Measurements from ENCODE around the gene WRNIP1. TPM values are rescaled to one million over a fixed set of nuclear protein-coding genes. Genes with fewer than 3 reads are reported as not detected.
A peak's percentile ranks its signal among the peaks of the same experiment; 100 is the strongest.

The WRNIP1 gene
- total and polyA plus RNA-seq, 9 of the 15 experiments (the other 6 are each of a cell fraction or from before 2014, with no cell fraction given), result 13.2 to 63.6 (median 48.6) TPM

DNA sequence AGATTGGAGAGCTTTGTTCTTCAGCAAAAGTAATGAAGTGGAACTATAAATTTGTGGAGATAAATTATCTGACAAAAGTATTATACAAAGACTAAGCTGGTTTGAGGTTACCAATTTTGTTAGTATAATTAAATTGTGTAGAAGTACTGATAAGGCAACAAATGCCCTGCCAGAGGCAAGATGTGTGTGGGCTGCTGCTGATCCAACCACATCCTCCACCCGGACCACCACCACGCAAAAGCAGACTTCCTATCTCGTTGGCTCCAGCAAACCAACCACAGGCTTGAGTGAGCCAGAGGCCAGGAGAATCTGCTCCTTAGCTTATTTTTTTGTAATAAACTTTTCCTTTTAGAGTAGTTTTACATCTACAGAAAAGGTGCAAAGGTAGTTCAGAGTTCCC lies 13.3 kb upstream of the WRNIP1 start:
- ATAC-seq, result peak; percentile 65
- no peaks in the 10 kb centered on the region for H3K9me1 ChIP-seq (ENCODE audit: control insufficient read depth, insufficient read depth, low read length)
- H3K79me2 ChIP-seq (ENCODE audit: control insufficient read depth, insufficient read depth, low read length), result no peaks in the 10 kb centered on the region
- H3K4me3 ChIP-seq, result no peak overlapping the region
- peak overlapping the region; percentile 21; the same call in 1 of the 2 replicates for H3K4me2 ChIP-seq (ENCODE audit: insufficient read depth, low read length)
- H3K36me3 ChIP-seq (ENCODE audit: control insufficient read depth, insufficient read depth, low read length), result no peaks in the 10 kb centered on the region
- peak overlapping the region in 1 of 2 experiments; percentile 3; a peak in 1 of 4 replicates for H3K9ac ChIP-seq (ENCODE audit: insufficient read depth in 1 of 2, low read depth in 2 of 2, low read length in 2 of 2)
- peaks cover 8 to 35% of the 10 kb centered on the region in 2 experiments for H3K4me1 ChIP-seq (replicated peaks in 1 of 2; ENCODE audit: control insufficient read depth in 2 of 2, insufficient read depth in 2 of 2, low read length in 2 of 2)
- intact Hi-C loops (cut with micrococcal nuclease) (no loop called here), in situ Hi-C loops (cut with MboI) (no loop called here)
- no peaks in the 10 kb centered on the region for H3K9me3 ChIP-seq (replicated peaks; ENCODE audit: control insufficient read depth, insufficient read depth, low read depth, low read length)
- H4K20me1 ChIP-seq (replicated peaks; ENCODE audit: control insufficient read depth, insufficient read depth, low read length), result no peaks in the 10 kb centered on the region
- BruUV-seq (replicated peaks), result no TSS peak
- 8% methylated on average over 3 of the region's 3 CpGs for WGBS (ENCODE audit: insufficient coverage, low coverage, missing lambda C conversion rate)
- H3K27ac ChIP-seq (ENCODE audit: extremely low read depth, low read depth, low read length), result peak overlapping the region; percentile 1; the same call in 1 of the 3 replicates
- CTCF ChIA-PET (ENCODE audit: low intra/inter-chr PET ratio), result no interaction called here
- no peaks in the 10 kb centered on the region for H3K27me3 ChIP-seq (ENCODE audit: control insufficient read depth in 2 of 2, insufficient read depth in 2 of 2, low read length in 2 of 2)
- DNase-seq (ENCODE audit: extremely low read depth in 1 of 4, low spot score in 3 of 4), result peak; percentile 39 to 69 (median 48)
- H2AFZ ChIP-seq (ENCODE audit: low read depth, low read length), result peak overlapping the region; percentile 92
- FAIRE-seq, result no peak
- POLR2A ChIA-PET, result interaction anchor here (0.7 to 1.3 kb wide), 5 partner anchors 10 to 897 kb away, joined by 3 to 7 read pairs (median 4); no protein-coding TSS in a partner anchor
- peak; percentile 49; the same call in 1 of the 2 replicates for TF ChIP-seq ZBTB1 (CRISPR knock-in tag; IDR thresholded peaks at IDR 0.05; ENCODE audit: borderline replicate concordance, low read depth)
- peak; percentile 45; the same call in 1 of the 2 replicates for TF ChIP-seq SMARCA4 (IDR thresholded peaks at IDR 0.05)
- TF ChIP-seq E2F8 (IDR thresholded peaks at IDR 0.05; ENCODE audit: low read depth, partially characterized antibody), result no peak
- no peak for TF ChIP-seq HIVEP1 (CRISPR knock-in tag; IDR thresholded peaks at IDR 0.05)
- no peak for TF ChIP-seq ZNF133 (CRISPR knock-in tag; IDR thresholded peaks at IDR 0.05)
- peak; percentile 56; the same call in 1 of the 2 replicates for TF ChIP-seq PML (IDR thresholded peaks at IDR 0.05; ENCODE audit: low read length)
- TF ChIP-seq KLF16 (IDR thresholded peaks at IDR 0.05), result peak; percentile 76
- TF ChIP-seq ZKSCAN1 (IDR thresholded peaks at IDR 0.05; ENCODE audit: low read depth, low read length), result no peak
- TF ChIP-seq MYNN (IDR thresholded peaks at IDR 0.05), result no peak
- no peak for TF ChIP-seq MYNN (CRISPR knock-in tag; IDR thresholded peaks at IDR 0.05)
- peak; percentile 18; the same call in 1 of the 2 replicates for TF ChIP-seq ETV5 (CRISPR knock-in tag; IDR thresholded peaks at IDR 0.05; ENCODE audit: low read depth)
- no peak for TF ChIP-seq KLF1 (tag; IDR thresholded peaks at IDR 0.05)
- peak; percentile 49 for TF ChIP-seq CREM (IDR thresholded peaks at IDR 0.05; ENCODE audit: low read depth)
- TF ChIP-seq NCOR1 (IDR thresholded peaks at IDR 0.05), result peak; percentile 41; the same call in 1 of the 2 replicates
- TF ChIP-seq NFIC (IDR thresholded peaks at IDR 0.05), result no peak
- no peak for TF ChIP-seq MAZ (CRISPR knock-in tag; conservative IDR thresholded peaks at IDR 0.05 in 1 of 2, IDR thresholded peaks at IDR 0.05 in 1 of 2)
- TF ChIP-seq, protein P1, sequence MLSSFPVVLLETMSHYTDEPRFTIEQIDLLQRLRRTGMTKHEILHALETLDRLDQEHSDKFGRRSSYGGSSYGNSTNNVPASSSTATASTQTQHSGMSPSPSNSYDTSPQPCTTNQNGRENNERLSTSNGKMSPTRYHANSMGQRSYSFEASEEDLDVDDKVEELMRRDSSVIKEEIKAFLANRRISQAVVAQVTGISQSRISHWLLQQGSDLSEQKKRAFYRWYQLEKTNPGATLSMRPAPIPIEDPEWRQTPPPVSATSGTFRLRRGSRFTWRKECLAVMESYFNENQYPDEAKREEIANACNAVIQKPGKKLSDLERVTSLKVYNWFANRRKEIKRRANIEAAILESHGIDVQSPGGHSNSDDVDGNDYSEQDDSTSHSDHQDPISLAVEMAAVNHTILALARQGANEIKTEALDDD (IDR thresholded peaks at IDR 0.05), result peak; percentile 90
- no peak for TF ChIP-seq HNRNPLL (IDR thresholded peaks at IDR 0.05; ENCODE audit: low read depth, low read length, poor library complexity, severe bottlenecking)
- 0 out of 4 replicates have a peak, but pooled peaks of 1 of the 2 experiments have one; percentile 27 for TF ChIP-seq TRIM24 (IDR thresholded peaks at IDR 0.05)
- TF ChIP-seq FOXM1 (IDR thresholded peaks at IDR 0.05; ENCODE audit: low read depth), result no peak
- TF ChIP-seq FOXM1 (CRISPR knock-in tag; IDR thresholded peaks at IDR 0.05; ENCODE audit: low read depth), result no peak
- peak; percentile 64 for TF ChIP-seq ARID1B (IDR thresholded peaks at IDR 0.05)
- no peak for TF ChIP-seq GABPB2 (CRISPR knock-in tag; conservative IDR thresholded peaks at IDR 0.05)
- no peak for TF ChIP-seq ELF4 (CRISPR knock-in tag; IDR thresholded peaks at IDR 0.05)
